GM12891 (cell line): ENCODE measurements around the gene SLCO4A1.

Experiments
- POLR2A ChIP-seq: IDR thresholded peaks from 2 replicates; pipeline ENCODE4 v1.6.1; 2011; ENCODE audit warnings: low read depth, low read length, control low read depth
- POLR2AphosphoS5 ChIP-seq: IDR thresholded peaks from 2 replicates; pipeline ENCODE4 v1.6.1; 2011; ENCODE audit warnings: low read depth, low read length, control low read depth
- SPI1 ChIP-seq: IDR thresholded peaks from 2 replicates; pipeline ENCODE4 v1.6.1; 2011; ENCODE audit warnings: low read depth, low read length, control low read depth

GRCh38 chr20:62655282-62656196, 13.2 kb downstream of the SLCO4A1 start:
- TF ChIP-seq POLR2A, result no peak
- TF ChIP-seq POLR2AphosphoS5, result no peak
- no peak for TF ChIP-seq SPI1
